HAP-1 (cell line): ENCODE results near the gene SCD5.

Experiments
- DNase-seq, 2 experiments: peaks; one replicate each; pipeline ENCODE4 v3.0.0-alpha.2; 2016 to 2020; ENCODE audit warnings: low spot score in 2 of 2
- H3K27me3 ChIP-seq: fragments of 250-450 bp; sonication (Bioruptor Pico); 2 replicates; pipeline ENCODE4 v1.5.1; 2020; ENCODE audit warnings: low read depth, mild to moderate bottlenecking, moderate library complexity
- H3K36me3 ChIP-seq: fragments of 250-450 bp; sonication (Bioruptor Pico); replicated peaks from 2 replicates; pipeline ENCODE4 v1.5.1; 2020; ENCODE audit warnings: mild to moderate bottlenecking
- H3K4me1 ChIP-seq: fragments of 250-450 bp; sonication (Bioruptor Pico); 2 replicates; pipeline ENCODE4 v1.5.1; 2020; ENCODE audit warnings: mild to moderate bottlenecking
- H3K4me3 ChIP-seq: fragments of 250-450 bp; sonication (Bioruptor Pico); 2 replicates; pipeline ENCODE4 v1.5.1; 2020; ENCODE audit warnings: mild to moderate bottlenecking, moderate library complexity
- H3K9me3 ChIP-seq: fragments of 250-450 bp; sonication (Bioruptor Pico); 2 replicates; pipeline ENCODE4 v1.5.1; 2020; ENCODE audit warnings: mild to moderate bottlenecking, moderate library complexity
- in situ Hi-C: fragments of 300-500 bp; cut with MboI; formaldehyde crosslinking; loops from 3 replicates; pipeline ENCODE4 v1.14.3; 2020; ENCODE audit warnings: low sequenced_read_pairs, inconsistent platforms, mixed read lengths

Gene SCD5

GRCh38 chr4:82715731-82716617 is 82.6 kb downstream of the SCD5 start:
- in situ Hi-C loops: no loop called here
- Histone ChIP-seq H3K4me3 (no peak overlapping the region), H3K9me3 (no peaks in the 10 kb centered on the region), H3K4me1 (no peaks in the 10 kb centered on the region), H3K27me3 (no peaks in the 10 kb centered on the region), H3K36me3 (no peaks in the 10 kb centered on the region)
- no peak for DNase-seq

- H3K4me1 ChIP-seq: no peaks in the 10 kb centered on the region
- no peaks in the 10 kb centered on the region for H3K36me3 ChIP-seq
- no peaks in the 10 kb centered on the region for H3K9me3 ChIP-seq
- DNase-seq: no peak
- in situ Hi-C loops: no loop called here
- H3K4me3 ChIP-seq: no peak overlapping the region
- H3K27me3 ChIP-seq: no peaks in the 10 kb centered on the region
Observed at GRCh38 chr4:82713856-82714255, 84.7 kb downstream of the SCD5 start.

- Histone ChIP-seq H3K36me3 (no peaks in the 10 kb centered on the region), H3K27me3 (no peaks in the 10 kb centered on the region), H3K4me1 (no peaks in the 10 kb centered on the region), H3K4me3 (no peak overlapping the region), H3K9me3 (no peaks in the 10 kb centered on the region)
- no peak for DNase-seq
- in situ Hi-C loops: no loop called here
Observed at GRCh38 chr4:82712561-82712960, 86.0 kb downstream of the SCD5 start.

- no peaks in the 10 kb centered on the region for H3K27me3 ChIP-seq
- DNase-seq: no peak
- 0 out of 2 replicates have a peak, but pooled peaks cover 2% of the 10 kb centered on the region for H3K4me1 ChIP-seq
- no peaks in the 10 kb centered on the region for H3K9me3 ChIP-seq
- in situ Hi-C loops: no loop called here
- H3K4me3 ChIP-seq: no peak overlapping the region
- no peaks in the 10 kb centered on the region for H3K36me3 ChIP-seq
Observed at GRCh38 chr4:82711158-82711785, 87.3 kb downstream of the SCD5 start.

- peaks cover 8% of the 10 kb centered on the region; the same call in 1 of the 2 replicates for H3K4me1 ChIP-seq
- H3K4me3 ChIP-seq: no peak overlapping the region
- DNase-seq: no peak
- no peaks in the 10 kb centered on the region for H3K27me3 ChIP-seq
- H3K9me3 ChIP-seq: no peaks in the 10 kb centered on the region
- H3K36me3 ChIP-seq: no peaks in the 10 kb centered on the region
- in situ Hi-C loops: no loop called here
Observed at GRCh38 chr4:82710197-82710929, 88.2 kb downstream of the SCD5 start.

- in situ Hi-C loops: no loop called here
- H3K36me3 ChIP-seq: no peaks in the 10 kb centered on the region
- H3K9me3 ChIP-seq: no peaks in the 10 kb centered on the region
- H3K4me1 ChIP-seq: peaks cover 8% of the 10 kb centered on the region; the same call in 1 of the 2 replicates
- no peaks in the 10 kb centered on the region for H3K27me3 ChIP-seq
- DNase-seq: no peak
- H3K4me3 ChIP-seq: no peak overlapping the region
Observed at GRCh38 chr4:82708982-82709381, 89.6 kb downstream of the SCD5 start.

- no peak overlapping the region for H3K4me3 ChIP-seq
- no peaks in the 10 kb centered on the region for H3K27me3 ChIP-seq
- H3K9me3 ChIP-seq: no peaks in the 10 kb centered on the region
- H3K36me3 ChIP-seq: no peaks in the 10 kb centered on the region
- H3K4me1 ChIP-seq: peaks cover 8% of the 10 kb centered on the region; the same call in 1 of the 2 replicates
- DNase-seq: no peak
- in situ Hi-C loops: no loop called here
Observed at GRCh38 chr4:82706349-82707000, 92.1 kb downstream of the SCD5 start.

GRCh38 chr4:82705928-82706300 is 92.7 kb downstream of the SCD5 start:
- no peak overlapping the region for H3K4me3 ChIP-seq
- H3K9me3 ChIP-seq: no peaks in the 10 kb centered on the region
- peaks cover 8% of the 10 kb centered on the region; the same call in 1 of the 2 replicates for H3K4me1 ChIP-seq
- no peaks in the 10 kb centered on the region for H3K27me3 ChIP-seq
- no peaks in the 10 kb centered on the region for H3K36me3 ChIP-seq
- in situ Hi-C loops: no loop called here
- no peak for DNase-seq

- Histone ChIP-seq H3K27me3 (no peaks in the 10 kb centered on the region), H3K4me3 (no peak overlapping the region), H3K36me3 (no peaks in the 10 kb centered on the region), H3K9me3 (no peaks in the 10 kb centered on the region), H3K4me1 (peaks cover 8% of the 10 kb centered on the region; the same call in 1 of the 2 replicates)
- in situ Hi-C loops: no loop called here
- no peak for DNase-seq
Observed at GRCh38 chr4:82705169-82705927, 93.2 kb downstream of the SCD5 start.

GRCh38 chr4:82704156-82704555 is 94.4 kb downstream of the SCD5 start:
- H3K9me3 ChIP-seq: no peaks in the 10 kb centered on the region
- DNase-seq: no peak
- in situ Hi-C loops: no loop called here
- no peaks in the 10 kb centered on the region for H3K27me3 ChIP-seq
- H3K4me3 ChIP-seq: no peak overlapping the region
- H3K36me3 ChIP-seq: no peaks in the 10 kb centered on the region
- peaks cover 8% of the 10 kb centered on the region; the same call in 1 of the 2 replicates for H3K4me1 ChIP-seq

- no peaks in the 10 kb centered on the region for H3K36me3 ChIP-seq
Observed at GRCh38 chr4:82698412-82698811, 100.2 kb downstream of the SCD5 start.

GRCh38 chr4:82697561-82697960 is 101.0 kb downstream of the SCD5 start:
- no peaks in the 10 kb centered on the region for H3K36me3 ChIP-seq
- H3K9me3 ChIP-seq: no peaks in the 10 kb centered on the region
- no peaks in the 10 kb centered on the region for H3K4me1 ChIP-seq
- in situ Hi-C loops: no loop called here
- DNase-seq: no peak
- H3K4me3 ChIP-seq: no peak overlapping the region
- H3K27me3 ChIP-seq: no peaks in the 10 kb centered on the region

More at GRCh38 chr4:82698412-82698811, 100.2 kb downstream of the SCD5 start:
- in situ Hi-C loops: no loop called here
- Histone ChIP-seq H3K27me3 (no peaks in the 10 kb centered on the region), H3K4me3 (no peak overlapping the region), H3K4me1 (no peaks in the 10 kb centered on the region), H3K9me3 (no peaks in the 10 kb centered on the region)
- DNase-seq: no peak
